HEK293T (cell line): ENCODE results near the gene CROT.

Source experiments
- ARNT ChIP-seq: fragments of 450-650 bp; IDR thresholded peaks from 2 replicates; pipeline ENCODE4 v1.6.1; 2017; ENCODE audit warnings: mild to moderate bottlenecking
- BHLHE40 ChIP-seq: fragments of 450-650 bp; IDR thresholded peaks from 2 replicates; pipeline ENCODE4 v1.6.1; 2016; ENCODE audit warnings: mild to moderate bottlenecking, moderate library complexity, borderline replicate concordance
- CTBP1 ChIP-seq: fragments of 450-650 bp; IDR thresholded peaks from 2 replicates; pipeline ENCODE4 v1.6.1; 2016; ENCODE audit warnings: borderline replicate concordance
- ELF4 ChIP-seq: fragments of 450-650 bp; IDR thresholded peaks from 2 replicates; pipeline ENCODE4 v1.6.1; 2017; ENCODE audit warnings: antibody characterized with exemption
- FOXA1 ChIP-seq: fragments of 450-650 bp; IDR thresholded peaks from 2 replicates; pipeline ENCODE4 v1.6.1; 2016; ENCODE audit warnings: mild to moderate bottlenecking
- FOXK2 ChIP-seq: fragments of 450-650 bp; IDR thresholded peaks from 2 replicates; pipeline ENCODE4 v1.6.1; 2016; ENCODE audit warnings: mild to moderate bottlenecking
- FOXM1 ChIP-seq: fragments of 450-650 bp; IDR thresholded peaks from 2 replicates; pipeline ENCODE4 v1.6.1; 2017; ENCODE audit warnings: mild to moderate bottlenecking, borderline replicate concordance
- HDGF ChIP-seq: fragments of 450-650 bp; IDR thresholded peaks from 2 replicates; pipeline ENCODE4 v1.6.1; 2017; ENCODE audit warnings: antibody characterized with exemption, borderline replicate concordance
- L3MBTL2 ChIP-seq: fragments of 450-650 bp; conservative IDR thresholded peaks from 2 replicates; pipeline ENCODE4 v1.6.1; 2016; ENCODE audit warnings: mild to moderate bottlenecking
- LEF1 ChIP-seq: fragments of 450-650 bp; IDR thresholded peaks from 2 replicates; pipeline ENCODE4 v1.6.1; 2017; ENCODE audit warnings: mild to moderate bottlenecking, borderline replicate concordance
- SP1 ChIP-seq: fragments of 450-650 bp; IDR thresholded peaks from 2 replicates; pipeline ENCODE4 v1.6.1; 2017
- SUZ12 ChIP-seq: fragments of 450-650 bp; IDR thresholded peaks from 2 replicates; pipeline ENCODE4 v1.6.1; 2016; ENCODE audit warnings: mild to moderate bottlenecking
- TARDBP ChIP-seq: fragments of 450-650 bp; IDR thresholded peaks from 2 replicates; pipeline ENCODE4 v1.6.1; 2016
- ZNF384 ChIP-seq: fragments of 450-650 bp; IDR thresholded peaks from 2 replicates; pipeline ENCODE4 v1.6.1; 2016

GRCh38 chr7:87318741-87319140 is 26.7 kb upstream of the CROT start:
- TF ChIP-seq BHLHE40 (no peak), FOXK2 (no peak), ZNF384 (no peak), ELF4 (no peak), FOXM1 (no peak), ARNT (no peak), FOXA1 (no peak), SP1 (no peak), L3MBTL2 (no peak), TARDBP (no peak), LEF1 (no peak), HDGF (no peak), CTBP1 (no peak), SUZ12 (no peak)
